Erythroblast (primary cell): Measurements from ENCODE around the gene STARD10.

Experiments used
- GATA1 ChIP-seq: IDR thresholded peaks from 2 replicates; pipeline ENCODE4 v1.6.1; 2011; ENCODE audit warnings: low read depth, mild to moderate bottlenecking, control low read depth, low read length, moderate library complexity
- POLR2A ChIP-seq: IDR thresholded peaks from 2 replicates; pipeline ENCODE4 v1.6.1; 2011; ENCODE audit warnings: mild to moderate bottlenecking, low read length

DNA sequence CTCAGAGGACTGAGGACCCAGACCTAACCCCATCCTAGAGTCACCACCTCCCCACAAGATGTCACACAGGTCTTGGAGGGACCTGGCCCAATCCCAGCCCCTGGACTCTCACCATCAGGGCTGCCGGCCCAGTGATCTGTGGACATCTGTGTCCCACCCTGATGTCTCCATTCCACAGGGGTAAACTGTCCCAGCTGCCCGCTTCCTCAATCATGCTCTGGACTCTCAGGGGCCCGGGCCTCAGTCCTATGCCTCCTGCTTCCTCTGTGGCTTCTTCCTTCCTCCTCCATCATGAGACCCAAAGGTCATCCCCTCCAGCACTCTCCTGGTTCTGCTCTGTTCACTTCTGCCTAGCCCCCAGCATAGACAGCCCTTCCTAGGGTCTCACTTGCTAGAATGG, 73.8 kb downstream of the STARD10 start:
- no peak for TF ChIP-seq POLR2A
- no peak for TF ChIP-seq GATA1
